GM19099 (cell line): ENCODE results near the gene GABRB1.

Experiments
- POLR2A ChIP-seq: IDR thresholded peaks from 3 replicates; pipeline ENCODE4 v1.6.1; 2011; ENCODE audit warnings: low read depth; ENCODE audit not compliant: insufficient read length; ENCODE audit errors: extremely low read depth

GABRB1 gene

GRCh38 chr4:47209833-47210232 lies 178.5 kb downstream of the GABRB1 start:
- TF ChIP-seq POLR2A = no peak

- TF ChIP-seq POLR2A = no peak
These were observed 179.5 kb downstream of the GABRB1 start for GRCh38 chr4:47210828-47211227.

- TF ChIP-seq POLR2A = no peak
These were observed 181.7 kb downstream of the GABRB1 start for GRCh38 chr4:47213106-47213505.

- TF ChIP-seq POLR2A = no peak
These were observed 182.2 kb downstream of the GABRB1 start for GRCh38 chr4:47213539-47213938.

GRCh38 chr4:47213971-47214370 lies 182.6 kb downstream of the GABRB1 start:
- TF ChIP-seq POLR2A = no peak

GRCh38 chr4:47215759-47216158 lies 184.4 kb downstream of the GABRB1 start:
- TF ChIP-seq POLR2A = no peak

GRCh38 chr4:47217291-47217690 lies 185.9 kb downstream of the GABRB1 start:
- TF ChIP-seq POLR2A = no peak

GRCh38 chr4:47217884-47218283 lies 186.5 kb downstream of the GABRB1 start:
- TF ChIP-seq POLR2A = no peak

- no peak for TF ChIP-seq POLR2A
These were observed 187.3 kb downstream of the GABRB1 start for GRCh38 chr4:47218631-47219030.

GRCh38 chr4:47219586-47219985 lies 188.2 kb downstream of the GABRB1 start:
- no peak for TF ChIP-seq POLR2A

- no peak for TF ChIP-seq POLR2A
These were observed 190.4 kb downstream of the GABRB1 start for GRCh38 chr4:47221721-47222120.

- no peak for TF ChIP-seq POLR2A
These were observed 190.9 kb downstream of the GABRB1 start for GRCh38 chr4:47222276-47222675.

- no peak for TF ChIP-seq POLR2A
These were observed 193.0 kb downstream of the GABRB1 start for GRCh38 chr4:47224361-47224760.

GRCh38 chr4:47235721-47236120 lies 204.4 kb downstream of the GABRB1 start:
- TF ChIP-seq POLR2A = no peak

- no peak for TF ChIP-seq POLR2A
These were observed 207.3 kb downstream of the GABRB1 start for GRCh38 chr4:47238667-47239066.

- TF ChIP-seq POLR2A = no peak
These were observed 208.3 kb downstream of the GABRB1 start for GRCh38 chr4:47239649-47240048.

- TF ChIP-seq POLR2A = no peak
These were observed 220.2 kb downstream of the GABRB1 start for GRCh38 chr4:47251348-47252135.
